ENCODE measurements around the gene PRM1.
A peak's percentile ranks its signal among the peaks of the same experiment; 100 is the strongest.

PRM1 gene

DNA sequence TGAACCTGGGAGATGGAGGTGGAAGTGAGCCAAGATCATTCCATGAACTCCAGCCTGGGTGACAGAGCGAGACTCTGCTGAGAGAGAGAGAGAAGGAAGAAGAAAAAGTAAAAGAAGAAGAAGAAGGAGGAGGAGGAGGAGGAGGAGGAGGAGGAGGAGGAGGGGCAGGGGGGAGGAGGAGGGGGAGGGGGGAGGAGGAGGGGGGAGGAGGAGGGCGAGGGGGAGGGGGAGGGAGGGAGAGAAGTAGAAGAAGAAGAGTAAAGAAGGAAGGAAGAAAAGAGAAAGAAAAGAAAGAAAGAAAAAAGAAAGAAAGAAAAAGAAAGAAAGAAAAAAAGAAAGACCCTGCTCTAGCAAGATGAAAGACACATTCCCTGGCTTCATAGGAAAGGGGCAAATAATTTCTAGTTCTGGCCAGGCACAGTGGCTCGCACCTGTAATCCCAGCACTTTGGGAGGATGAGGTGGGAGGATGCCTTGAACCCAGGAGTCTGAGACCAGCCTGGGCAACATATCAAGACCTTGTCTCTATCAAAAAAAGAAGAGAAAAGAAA, 48.8 kb downstream of the PRM1 start:
- no peaks in the 10 kb centered on the region for H3K27me3 ChIP-seq (replicated peaks in 2 of 5; ENCODE audit: control insufficient read depth in 4 of 5, insufficient read depth in 5 of 5, low read length in 4 of 5)
- no peaks in the 10 kb centered on the region for H3K9me3 ChIP-seq (ENCODE audit: control extremely low read depth in 1 of 5, control insufficient read depth in 4 of 5, insufficient read depth in 2 of 5, low read depth in 1 of 5, low read length in 4 of 5)
- DNase-seq, result no peak
- H3K4me1 ChIP-seq (ENCODE audit: control extremely low read depth in 1 of 4, control insufficient read depth in 4 of 4, insufficient read depth in 4 of 4, low read length in 3 of 4), result peaks cover 4 to 77% (median 43%) of the 10 kb centered on the region in 4 experiments
- POLR2A ChIA-PET, result interaction anchor here (1.0 to 1.5 kb wide), 2 partner anchors 8 to 23 kb away, joined by 3 to 8 read pairs; partner anchors contain the start of gene SOCS1
- CTCF ChIA-PET, result interaction anchor here (1.0 to 1.7 kb wide), 2 partner anchors 20 to 125 kb away, joined by 3 to 5 read pairs; no protein-coding TSS in a partner anchor
- no peaks in the 10 kb centered on the region for H3K36me3 ChIP-seq (ENCODE audit: control insufficient read depth in 4 of 4, insufficient read depth in 4 of 4, low read length in 3 of 4)
- H3K27ac ChIP-seq (ENCODE audit: insufficient read depth in 1 of 2, low read depth in 1 of 2, low read length in 2 of 2, poor library complexity in 1 of 2, severe bottlenecking in 2 of 2), result peak overlapping the region in 1 of 2 experiments; percentile 77
- peak overlapping the region in 1 of 7 experiments; percentile 57 for H3K4me3 ChIP-seq (ENCODE audit: control insufficient read depth in 1 of 7, extremely low read depth in 1 of 7, insufficient read depth in 4 of 7, low read depth in 2 of 7, low read length in 6 of 7)
- WGBS (ENCODE audit: insufficient coverage), result 100% methylated on average over 1 of the region's 3 CpGs

DNA sequence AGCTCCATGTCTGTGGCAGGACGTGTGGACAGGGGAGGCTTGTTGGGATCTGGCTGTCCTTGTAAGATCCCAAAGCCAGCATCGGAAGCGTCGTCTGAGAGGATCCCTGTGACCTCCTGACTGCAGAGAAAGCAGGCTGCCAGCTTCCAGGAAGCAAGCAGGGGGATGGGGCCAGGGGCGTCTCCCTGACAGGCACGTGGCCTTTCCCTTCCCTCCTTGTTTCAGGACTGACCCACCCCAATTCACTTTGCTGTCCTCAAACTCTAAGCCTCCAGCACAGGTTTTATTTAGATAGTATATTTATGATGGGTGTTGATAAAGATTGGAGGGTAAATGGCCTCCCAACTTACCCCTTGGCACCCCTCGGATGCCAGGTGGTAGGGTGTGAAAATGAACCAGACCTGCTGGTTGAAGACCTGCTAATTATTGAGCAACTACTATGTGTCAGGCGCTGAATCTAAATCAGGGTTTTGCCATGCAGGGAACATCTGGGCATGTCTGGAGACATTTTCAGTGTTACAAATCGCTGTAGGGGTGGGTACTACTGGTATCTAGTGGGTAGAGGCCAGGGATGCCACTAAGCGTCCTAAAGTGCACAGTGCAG, 49.7 kb downstream of the PRM1 start:
- Histone ChIP-seq H3K4me3 (ENCODE audit: control insufficient read depth in 1 of 7, extremely low read depth in 1 of 7, insufficient read depth in 4 of 7, low read depth in 2 of 7, low read length in 6 of 7) (no peak overlapping the region), H3K9me3 (ENCODE audit: control extremely low read depth in 1 of 5, control insufficient read depth in 4 of 5, insufficient read depth in 2 of 5, low read depth in 1 of 5, low read length in 4 of 5) (no peaks in the 10 kb centered on the region), H3K27ac (ENCODE audit: insufficient read depth in 1 of 2, low read depth in 1 of 2, low read length in 2 of 2, poor library complexity in 1 of 2, severe bottlenecking in 2 of 2) (no peak overlapping the region), H3K27me3 (replicated peaks in 2 of 5; ENCODE audit: control insufficient read depth in 4 of 5, insufficient read depth in 5 of 5, low read length in 4 of 5) (no peaks in the 10 kb centered on the region), H3K4me1 (ENCODE audit: control extremely low read depth in 1 of 4, control insufficient read depth in 4 of 4, insufficient read depth in 4 of 4, low read length in 3 of 4) (peaks cover 4 to 69% (median 42%) of the 10 kb centered on the region in 4 experiments), H3K36me3 (ENCODE audit: control insufficient read depth in 4 of 4, insufficient read depth in 4 of 4, low read length in 3 of 4) (no peaks in the 10 kb centered on the region)
- ChIA-PET CTCF (no interaction called here), POLR2A (no interaction called here)
- DNase-seq, result no peak
- WGBS (ENCODE audit: insufficient coverage), result 96% methylated on average over 6 of the region's 10 CpGs

All from common myeloid progenitor, CD34-positive (primary cell).